Activated CD8-positive, alpha-beta memory T cell treated with anti-CD3 and anti-CD28 coated beads for 4 hours (primary cell): ENCODE measurements around the gene LAT.

ENCODE experiments used
- DNase-seq, 2 donors: peaks; one replicate each; pipeline ENCODE4 v3.0.0-alpha.2; 2020; ENCODE audit warnings: low read depth in 2 of 2

LAT gene

DNA sequence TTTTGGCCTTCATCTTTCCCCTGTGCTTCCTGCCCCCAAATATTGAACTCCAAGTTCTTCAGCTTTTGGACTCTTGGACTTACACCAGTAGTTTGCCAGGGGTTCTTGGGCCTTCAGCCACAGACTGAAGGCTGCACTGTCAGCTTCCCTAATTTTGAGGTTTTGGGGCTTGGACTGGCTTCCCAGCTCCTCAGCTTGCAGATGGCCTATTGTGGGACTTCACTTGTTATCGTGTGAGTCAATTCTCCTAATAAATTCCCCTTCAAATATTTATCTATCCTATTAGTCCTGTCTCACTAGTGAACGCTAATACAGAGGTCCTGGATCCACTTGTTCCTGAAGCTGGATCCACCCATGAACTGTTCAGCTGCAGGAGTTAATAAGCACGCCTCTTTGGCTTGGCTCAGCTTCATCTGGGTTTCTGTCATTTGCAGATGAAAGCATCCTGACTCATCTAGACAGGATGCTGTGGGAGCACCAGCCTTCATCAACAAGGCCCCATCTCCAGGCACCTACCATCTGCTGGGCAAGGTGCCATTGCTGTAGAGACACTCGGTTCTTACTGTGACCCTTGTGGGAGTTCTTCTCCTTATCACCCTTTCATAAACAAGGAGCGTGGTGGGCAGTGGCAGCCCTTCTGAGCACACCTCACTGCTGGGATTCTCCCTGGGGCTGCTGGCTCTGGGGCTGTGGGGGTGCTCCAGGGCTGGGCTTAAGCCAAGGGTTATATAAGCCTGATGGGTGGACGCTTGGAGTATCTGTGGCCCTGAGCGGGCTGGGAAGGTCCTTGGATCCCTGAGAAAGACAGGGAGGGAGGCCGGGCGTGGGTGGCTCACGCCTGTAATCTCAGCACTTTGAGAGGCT is 23.1 kb downstream of the LAT start:
- peak; percentile 41 to 63 for DNase-seq

DNA sequence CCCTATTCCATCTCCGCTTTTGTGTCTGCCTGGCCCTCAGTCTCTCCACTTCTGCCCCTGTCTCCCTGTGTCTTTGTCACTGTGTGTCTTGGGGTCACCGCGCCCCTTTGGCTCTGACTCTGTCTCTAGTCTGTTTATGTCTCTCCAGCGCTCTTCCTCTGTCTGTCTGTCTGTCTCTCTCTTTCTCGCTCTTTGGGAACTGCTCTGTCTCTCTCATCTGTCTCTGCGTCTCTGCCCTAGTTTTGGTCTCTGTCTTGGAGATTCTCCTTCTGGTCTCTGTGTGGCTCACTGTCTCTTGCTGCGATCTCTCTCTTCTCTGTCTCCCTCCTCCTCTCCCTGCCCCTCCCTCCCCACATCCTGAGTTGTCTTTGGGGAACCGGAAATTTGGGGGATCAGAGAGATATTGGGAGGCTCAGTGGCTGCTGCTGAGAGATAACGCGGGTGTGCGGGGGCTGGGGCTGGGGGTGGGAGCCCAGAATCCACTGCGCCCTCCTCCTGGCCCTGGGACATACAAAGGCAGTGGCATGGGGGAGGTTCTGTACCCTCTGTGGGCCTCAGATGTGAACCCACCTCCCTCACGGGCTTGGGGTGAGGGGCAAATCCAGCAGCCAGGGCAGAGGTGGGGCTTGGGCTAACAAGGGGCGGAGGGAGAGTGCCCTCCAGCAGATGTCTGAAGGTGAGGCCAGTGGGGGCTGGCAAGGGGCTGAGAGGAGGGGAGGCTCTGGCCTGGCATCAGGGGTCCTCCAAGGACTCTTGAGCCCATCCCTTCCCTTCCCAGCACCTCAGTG is 24.4 kb downstream of the LAT start:
- DNase-seq, result peak in 1 of 2 donors; percentile 39

DNA sequence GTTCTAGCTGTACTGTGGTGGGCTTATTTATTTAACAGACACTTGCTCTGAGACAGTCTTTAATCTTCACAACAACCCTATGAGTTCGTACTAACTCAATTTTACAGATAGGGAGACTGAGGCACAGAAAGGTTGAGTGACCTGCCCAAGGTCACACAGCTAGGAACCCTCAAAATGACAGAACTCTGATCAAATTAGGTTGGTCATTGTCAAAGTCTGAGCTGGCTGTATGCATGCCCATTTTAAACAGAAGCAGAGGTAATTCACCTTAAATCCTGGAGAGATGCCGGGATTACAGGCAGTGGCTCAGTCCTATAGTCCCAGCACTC is 24.9 kb downstream of the LAT start:
- no peak for DNase-seq

DNA sequence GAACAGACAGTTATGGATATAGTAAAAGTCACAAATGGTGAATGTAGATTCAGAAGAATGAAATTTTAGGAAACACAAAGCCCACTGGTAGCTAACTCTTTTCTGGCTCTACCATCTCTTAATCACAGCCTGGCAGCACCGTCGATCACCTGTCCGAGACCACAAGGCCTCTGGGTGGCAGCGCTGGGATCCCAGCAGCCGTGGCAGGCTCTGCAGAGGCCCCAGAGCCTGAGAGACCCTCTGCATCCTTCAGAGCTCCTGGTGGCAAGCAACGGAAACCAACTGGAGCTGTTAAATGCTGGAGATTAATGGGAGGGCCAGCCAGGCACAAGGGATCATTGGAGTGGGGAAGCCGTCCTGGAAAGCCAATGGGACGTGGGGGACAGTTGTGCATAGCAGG is 26.3 kb downstream of the LAT start:
- DNase-seq, result no peak

DNA sequence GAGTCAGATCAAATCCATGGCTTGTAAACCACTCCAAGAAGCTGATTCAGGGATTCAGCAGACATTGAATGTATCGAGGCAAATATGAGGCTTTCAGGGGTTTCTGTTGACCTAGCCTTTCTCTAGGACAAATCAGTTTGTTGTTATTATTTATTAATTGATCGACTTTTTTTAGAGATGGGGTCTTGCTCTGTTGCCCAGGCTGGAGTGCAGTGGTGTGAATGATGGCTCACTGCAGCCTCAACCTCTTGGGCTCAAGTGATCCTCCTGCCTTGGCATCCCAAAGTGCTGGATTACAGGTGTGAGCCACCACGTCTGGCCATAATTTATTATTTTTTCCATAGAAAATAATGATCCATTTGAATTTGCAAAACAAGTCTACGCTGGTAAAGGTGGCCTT is 27.0 kb downstream of the LAT start:
- no peak for DNase-seq

DNA sequence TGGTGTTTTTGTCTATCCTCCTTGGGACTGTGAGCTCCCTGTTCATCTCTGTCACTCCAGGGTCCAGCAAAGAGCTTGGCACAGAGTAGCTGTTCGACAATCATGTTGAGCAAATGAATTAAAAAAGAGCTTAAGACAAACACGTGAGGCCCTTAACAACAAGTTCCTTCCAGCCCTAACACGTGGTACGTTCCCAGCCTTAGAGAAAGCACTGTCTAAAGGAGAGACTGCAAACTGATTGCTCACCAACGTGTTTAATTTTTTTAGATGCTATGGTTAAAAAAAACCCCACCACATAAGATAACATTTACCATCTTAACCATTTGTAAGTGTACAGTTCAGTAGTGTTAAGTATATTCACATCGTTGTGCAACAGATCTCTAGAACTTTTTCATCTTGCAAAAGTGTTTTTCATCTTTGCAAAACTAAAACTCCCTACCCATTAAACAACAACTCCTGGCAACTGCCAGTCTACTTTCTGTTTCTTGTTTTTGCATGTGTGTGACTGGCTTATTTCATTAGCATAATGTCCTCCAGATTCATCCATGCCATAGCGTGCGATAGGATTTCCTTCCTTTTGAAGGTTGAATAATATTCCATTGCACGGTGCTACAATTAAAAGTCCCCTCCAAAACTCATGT is 28.2 kb downstream of the LAT start:
- DNase-seq, result no peak

DNA sequence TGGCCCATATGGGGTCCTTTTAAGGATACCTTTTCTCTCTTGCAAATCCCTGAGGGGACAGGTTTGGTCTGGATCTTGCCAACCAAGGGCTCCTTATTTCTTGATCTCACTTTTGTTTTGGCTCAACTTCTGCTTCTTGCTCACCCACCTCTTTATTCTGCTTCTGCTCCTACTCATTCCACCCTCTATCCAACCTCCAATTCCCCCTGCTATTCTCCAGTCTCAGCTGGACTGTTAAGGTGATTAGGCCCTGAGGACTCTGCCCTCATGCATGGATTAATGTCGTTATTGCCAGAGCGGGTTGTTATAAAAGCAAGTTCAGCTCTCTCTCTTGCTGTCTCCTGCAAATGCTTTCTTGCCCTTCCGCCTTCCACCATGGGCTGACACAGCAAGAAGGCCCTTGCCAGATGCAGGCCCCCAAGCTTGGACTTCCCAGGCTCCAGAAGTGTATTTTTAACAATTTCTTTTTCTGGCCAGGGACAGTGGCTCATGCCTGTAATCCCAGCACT is 29.8 kb downstream of the LAT start:
- DNase-seq, result no peak

DNA sequence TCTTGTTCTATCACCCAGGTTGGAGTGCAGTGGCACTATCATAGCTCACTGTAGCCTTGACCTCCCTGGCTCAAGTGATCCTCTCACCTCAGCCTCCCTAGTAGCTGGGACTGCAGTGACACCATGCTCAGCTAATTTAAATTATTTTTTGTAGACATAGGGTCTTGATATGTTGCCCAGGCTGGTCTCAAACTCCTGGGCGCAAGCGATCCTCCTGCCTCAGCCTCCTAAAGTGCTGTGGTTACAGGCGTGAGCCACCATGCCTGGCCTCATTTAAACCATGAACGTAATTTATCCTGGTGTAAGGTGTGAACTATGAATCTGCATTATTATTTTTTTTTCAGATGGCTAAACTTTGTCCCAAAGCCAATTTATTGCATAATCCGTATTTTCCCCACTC is 37.3 kb downstream of the LAT start:
- no peak for DNase-seq

DNA sequence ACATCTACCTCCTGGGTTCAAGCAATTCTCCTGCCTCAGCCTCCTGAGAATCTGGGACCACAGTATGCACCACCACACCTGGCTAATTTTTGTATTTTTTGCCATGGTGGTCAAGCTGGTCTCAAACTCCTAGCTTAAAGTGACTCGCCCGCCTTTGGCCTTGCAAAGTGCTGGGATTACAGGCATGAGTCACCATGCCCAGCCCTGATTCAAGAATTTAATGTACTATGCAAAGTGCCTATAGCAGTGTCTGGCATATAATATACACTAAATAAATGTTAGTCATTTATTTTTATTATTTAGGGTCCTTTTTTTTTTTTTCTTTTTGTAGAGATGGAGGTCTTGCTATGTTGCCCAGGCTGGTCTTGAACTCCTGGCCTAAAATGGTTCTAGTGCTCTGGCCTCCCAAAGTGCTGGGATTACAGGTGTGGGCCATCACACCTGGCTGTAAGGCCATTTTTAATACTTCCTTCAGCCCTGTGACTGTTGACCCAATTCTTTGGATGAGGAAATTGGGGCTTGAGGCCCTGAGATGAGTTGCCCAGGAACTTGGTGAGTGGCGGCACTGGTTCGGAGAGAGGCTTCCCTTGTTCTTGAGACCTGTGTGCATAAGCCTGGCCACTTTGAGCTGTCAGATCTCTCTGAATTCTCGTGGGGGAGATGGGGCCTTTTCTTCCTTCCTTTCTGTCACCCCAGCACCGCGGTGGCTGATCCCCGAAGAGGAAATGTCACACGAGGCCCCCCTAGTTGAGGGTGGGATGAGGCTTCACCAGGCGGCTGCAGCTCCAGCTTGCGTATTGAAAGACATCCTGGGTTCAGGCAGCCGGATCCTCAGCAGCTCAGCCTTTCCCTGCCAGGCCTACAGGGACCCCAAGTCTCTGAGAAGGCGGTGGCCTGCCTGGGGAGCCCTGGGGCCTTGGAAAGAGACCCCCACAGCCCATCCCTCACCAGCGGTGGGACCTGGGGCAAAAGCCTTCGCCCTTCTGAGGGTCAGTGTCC is 38.7 kb downstream of the LAT start:
- no peak for DNase-seq

DNA sequence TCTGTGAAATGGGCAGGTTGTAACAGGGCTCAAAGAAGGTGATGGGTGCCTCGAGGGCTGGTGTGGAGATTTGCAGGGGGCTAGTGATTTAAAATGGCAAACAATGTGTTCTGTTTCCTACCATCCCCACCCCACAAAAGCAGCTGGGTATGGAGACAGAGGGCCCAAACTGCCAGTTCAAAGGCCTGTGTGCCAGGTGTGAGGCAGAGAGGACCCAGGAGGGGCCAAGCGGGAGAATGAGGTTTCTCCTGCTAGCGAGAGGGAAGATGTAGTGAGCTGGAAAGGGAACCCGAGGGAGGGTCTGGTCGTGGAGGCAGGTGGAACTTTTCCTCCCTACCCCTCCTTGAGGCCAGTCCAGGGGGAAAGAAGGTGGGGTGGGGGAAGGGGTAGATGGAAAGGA is 39.4 kb downstream of the LAT start:
- DNase-seq, result no peak

DNA sequence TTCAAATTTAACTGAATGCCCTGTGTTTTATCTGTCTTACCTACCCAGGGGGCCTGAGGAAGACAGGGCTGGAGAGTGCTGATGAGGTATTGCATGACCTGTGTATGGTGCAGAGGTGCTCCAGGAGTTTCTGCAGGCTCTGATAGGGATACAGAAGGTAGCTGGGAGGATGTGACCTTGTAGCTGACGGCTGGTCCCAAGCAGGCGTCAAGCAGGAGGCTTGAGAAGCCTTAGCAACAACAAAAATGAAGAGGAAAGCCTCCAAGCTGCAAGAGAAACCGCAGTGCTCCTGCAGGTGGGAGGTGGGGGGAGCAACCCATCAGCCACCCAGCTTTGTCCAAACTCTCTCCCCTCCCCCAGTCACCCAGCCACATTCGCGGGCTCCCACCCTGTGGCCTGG is 40.4 kb downstream of the LAT start:
- no peak for DNase-seq

DNA sequence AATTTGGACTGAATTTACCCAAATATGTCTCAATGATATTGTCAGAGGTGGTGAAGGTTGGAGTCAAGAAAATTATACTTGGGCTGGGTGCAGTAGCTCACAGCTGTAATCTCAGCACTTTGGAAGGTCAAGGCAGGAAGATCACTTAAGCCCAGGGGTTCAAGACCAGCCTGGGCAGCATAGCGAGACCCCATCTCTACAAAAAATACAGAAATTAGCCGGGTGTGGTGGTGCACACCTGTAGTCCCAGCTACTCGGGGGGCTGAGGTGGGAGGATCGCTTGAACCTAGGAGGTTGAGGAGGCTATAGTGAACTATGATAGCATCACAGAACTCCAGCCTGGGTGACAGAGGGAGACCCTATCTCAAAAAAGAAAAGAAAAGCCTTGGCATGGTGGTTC is 40.9 kb downstream of the LAT start:
- DNase-seq, result no peak

DNA sequence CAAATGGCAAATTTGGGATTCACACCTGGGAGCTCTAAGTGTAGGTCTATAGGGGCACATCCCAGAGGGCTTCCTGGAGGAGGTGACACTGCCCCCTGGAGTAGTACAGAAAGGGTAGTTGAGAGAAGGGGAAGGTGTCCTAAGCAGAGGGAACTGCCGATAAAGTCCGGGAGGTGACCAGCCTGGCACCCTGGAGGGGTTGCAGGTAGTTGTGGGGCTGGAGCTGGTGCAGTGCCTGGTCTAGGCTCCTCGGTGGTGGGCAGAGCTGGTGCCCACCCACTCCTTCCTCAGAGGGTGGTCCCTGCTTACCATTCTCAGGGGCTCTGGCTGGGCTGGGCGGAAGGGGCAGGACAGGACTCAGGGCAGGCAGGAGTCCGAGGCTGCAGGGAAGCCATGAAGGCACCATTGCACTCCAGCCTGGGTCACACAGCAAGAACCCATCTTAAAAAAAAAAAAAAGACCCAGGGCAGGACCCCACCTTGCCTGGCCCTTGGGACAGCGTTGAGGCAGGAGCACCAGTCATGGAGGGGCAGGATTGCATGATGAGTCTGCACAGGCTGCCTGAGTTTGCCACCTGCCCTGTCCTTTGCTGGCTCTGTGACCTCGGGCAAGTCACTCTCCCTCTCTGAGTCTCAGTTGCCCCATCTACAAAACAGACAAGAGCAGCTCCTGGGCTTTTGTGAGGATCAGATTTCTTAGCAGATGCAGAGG is 43.8 kb downstream of the LAT start:
- DNase-seq, result no peak

DNA sequence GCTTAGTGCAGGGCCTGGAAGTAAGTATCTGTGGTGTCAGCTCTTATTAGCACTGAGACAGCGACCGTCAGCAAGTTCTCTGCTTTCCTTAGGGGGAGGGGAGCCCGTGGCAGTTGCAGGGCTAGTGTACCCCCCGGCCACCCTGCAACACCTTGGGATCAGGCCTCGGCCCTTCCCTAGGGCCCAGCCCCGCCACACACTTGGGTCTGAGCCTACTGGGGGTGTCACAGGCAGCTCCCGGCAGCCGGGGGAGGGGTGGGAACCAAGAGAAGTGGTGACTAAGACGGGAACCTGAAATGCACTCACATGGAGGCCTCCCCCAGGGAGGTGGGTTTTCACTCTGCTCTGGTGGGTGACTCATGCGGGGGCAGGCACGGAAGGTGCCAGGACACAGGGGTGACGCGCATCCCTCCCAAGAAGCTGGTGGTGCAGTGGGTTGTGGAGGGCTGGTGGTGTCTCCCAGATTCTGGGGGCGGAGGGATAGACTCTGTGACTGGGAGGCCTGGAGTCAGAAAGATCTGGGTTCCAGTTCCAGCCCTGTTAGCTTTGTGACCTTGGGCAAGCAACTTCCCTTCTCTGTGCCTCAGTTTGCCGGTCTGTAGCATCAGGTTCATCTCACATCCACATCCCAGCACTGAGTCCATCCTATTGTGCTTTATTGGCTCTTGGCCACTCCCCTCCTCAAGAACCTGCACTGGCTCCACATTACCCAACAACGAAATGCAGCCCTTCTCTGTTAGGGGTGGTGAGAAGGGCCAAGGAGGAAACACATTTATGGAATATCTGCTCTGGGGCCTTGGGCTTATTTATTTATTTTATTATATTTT is 44.5 kb downstream of the LAT start:
- DNase-seq, result peak; percentile 77 to 86

DNA sequence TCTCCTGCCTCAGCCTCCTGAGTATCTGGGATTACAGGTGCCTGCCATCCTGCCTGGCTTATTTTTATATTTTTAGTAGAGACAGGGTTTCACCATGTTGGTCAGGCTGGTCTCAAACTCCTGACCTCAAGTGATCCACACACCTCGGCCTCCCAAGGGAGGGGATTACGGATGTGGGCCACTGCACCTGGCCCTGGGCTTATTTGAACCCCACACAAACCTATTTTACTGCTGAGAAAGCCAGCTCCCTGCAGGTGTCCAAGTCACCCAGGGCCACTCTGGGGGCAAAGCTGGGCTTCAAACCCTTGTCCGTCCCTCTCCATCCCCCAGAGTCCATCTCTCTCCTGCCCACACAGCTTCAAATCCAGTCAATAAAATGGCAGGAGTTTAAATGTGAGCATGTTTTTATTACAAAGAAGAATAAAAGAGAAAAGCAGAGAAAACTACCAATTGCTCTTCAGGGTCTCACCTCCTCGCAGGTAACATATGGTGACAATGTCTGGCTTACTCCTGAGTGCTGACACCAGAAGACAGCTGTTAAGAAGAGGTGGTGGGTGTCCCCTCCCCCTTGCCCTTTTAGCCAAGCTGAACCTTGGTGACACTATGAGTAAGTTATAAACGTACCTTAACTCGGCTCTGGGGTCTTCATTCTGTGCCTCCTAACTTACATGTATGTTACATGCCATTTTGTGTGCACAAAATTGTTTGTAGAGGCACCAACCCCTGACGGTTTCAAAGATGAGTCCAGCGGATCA is 45.4 kb downstream of the LAT start:
- no peak for DNase-seq
